ENCODE results near the gene SLC25A17.

DNA sequence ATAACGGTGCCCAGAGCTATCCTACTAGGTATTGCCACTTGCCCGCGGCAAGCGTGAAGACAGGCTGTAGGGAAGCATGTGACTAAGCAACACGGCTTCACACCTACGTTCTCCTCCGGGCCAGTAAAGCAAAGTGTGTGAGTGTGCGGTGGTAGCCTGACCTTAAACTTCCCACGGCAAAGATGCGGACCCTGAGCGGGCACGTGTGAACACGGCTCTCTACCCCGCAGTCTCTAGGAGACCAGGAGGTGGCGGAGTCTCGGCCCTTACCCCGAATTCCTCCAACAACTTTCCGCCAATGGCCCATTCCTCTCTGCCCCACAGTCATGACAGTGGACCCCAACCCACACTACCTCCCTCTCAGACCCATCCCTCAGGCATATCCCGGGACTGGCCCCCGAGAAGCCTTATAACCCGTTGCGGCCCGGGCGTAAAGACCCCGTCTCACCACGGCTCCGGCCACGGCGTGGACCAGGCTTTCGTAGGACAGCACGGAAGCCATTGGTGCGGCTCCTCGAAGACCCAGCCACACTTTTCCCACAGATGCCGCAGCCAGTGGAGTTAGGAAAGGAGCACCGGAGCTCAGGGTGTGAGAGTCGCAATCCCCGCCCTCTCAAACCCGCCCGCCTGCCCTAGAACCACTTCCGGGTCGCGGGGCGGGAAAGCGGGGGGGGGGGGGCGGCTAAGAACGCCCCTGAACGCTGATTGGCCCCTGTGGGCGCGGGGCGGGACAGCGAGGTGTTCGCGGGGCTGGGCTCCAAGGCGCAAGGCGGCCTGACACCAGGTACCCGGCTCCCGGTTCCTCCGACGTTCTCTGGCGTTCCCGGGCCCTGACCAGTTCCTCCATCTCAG lies at the start of gene SLC25A17:
- TF ChIP-seq, protein P1, sequence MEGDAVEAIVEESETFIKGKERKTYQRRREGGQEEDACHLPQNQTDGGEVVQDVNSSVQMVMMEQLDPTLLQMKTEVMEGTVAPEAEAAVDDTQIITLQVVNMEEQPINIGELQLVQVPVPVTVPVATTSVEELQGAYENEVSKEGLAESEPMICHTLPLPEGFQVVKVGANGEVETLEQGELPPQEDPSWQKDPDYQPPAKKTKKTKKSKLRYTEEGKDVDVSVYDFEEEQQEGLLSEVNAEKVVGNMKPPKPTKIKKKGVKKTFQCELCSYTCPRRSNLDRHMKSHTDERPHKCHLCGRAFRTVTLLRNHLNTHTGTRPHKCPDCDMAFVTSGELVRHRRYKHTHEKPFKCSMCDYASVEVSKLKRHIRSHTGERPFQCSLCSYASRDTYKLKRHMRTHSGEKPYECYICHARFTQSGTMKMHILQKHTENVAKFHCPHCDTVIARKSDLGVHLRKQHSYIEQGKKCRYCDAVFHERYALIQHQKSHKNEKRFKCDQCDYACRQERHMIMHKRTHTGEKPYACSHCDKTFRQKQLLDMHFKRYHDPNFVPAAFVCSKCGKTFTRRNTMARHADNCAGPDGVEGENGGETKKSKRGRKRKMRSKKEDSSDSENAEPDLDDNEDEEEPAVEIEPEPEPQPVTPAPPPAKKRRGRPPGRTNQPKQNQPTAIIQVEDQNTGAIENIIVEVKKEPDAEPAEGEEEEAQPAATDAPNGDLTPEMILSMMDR (IDR thresholded peaks at IDR 0.05): peak in 6 of 7 experiments; percentile 25 to 60 (median 36)
- peak; percentile 18 to 66 (median 57) for TF ChIP-seq POLR2A (IDR thresholded peaks at IDR 0.05)

Data from body of pancreas (tissue), 4 donors.